ENCODE measurements around the gene YWHAH.

YWHAH gene

GRCh38 chr22:31901388-31902137, 42.8 kb upstream of the YWHAH start:
- TF ChIP-seq, protein P1, sequence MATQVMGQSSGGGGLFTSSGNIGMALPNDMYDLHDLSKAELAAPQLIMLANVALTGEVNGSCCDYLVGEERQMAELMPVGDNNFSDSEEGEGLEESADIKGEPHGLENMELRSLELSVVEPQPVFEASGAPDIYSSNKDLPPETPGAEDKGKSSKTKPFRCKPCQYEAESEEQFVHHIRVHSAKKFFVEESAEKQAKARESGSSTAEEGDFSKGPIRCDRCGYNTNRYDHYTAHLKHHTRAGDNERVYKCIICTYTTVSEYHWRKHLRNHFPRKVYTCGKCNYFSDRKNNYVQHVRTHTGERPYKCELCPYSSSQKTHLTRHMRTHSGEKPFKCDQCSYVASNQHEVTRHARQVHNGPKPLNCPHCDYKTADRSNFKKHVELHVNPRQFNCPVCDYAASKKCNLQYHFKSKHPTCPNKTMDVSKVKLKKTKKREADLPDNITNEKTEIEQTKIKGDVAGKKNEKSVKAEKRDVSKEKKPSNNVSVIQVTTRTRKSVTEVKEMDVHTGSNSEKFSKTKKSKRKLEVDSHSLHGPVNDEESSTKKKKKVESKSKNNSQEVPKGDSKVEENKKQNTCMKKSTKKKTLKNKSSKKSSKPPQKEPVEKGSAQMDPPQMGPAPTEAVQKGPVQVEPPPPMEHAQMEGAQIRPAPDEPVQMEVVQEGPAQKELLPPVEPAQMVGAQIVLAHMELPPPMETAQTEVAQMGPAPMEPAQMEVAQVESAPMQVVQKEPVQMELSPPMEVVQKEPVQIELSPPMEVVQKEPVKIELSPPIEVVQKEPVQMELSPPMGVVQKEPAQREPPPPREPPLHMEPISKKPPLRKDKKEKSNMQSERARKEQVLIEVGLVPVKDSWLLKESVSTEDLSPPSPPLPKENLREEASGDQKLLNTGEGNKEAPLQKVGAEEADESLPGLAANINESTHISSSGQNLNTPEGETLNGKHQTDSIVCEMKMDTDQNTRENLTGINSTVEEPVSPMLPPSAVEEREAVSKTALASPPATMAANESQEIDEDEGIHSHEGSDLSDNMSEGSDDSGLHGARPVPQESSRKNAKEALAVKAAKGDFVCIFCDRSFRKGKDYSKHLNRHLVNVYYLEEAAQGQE (IDR thresholded peaks at IDR 0.05; ENCODE audit: insufficient replicate concordance, low read depth), result no peak
- TF ChIP-seq GABPA (IDR thresholded peaks at IDR 0.05; ENCODE audit: low read depth) (no peak), CTCF (IDR thresholded peaks at IDR 0.05; ENCODE audit: insufficient read depth, low read length) (no peak)
- H3K27ac ChIP-seq (replicated peaks), result no peak overlapping the region
- no peaks in the 10 kb centered on the region for H3K27me3 ChIP-seq (ENCODE audit: insufficient read depth, poor library complexity, severe bottlenecking)
- H3K4me3 ChIP-seq (replicated peaks; ENCODE audit: insufficient read depth, low read length), result no peak overlapping the region
- DNase-seq (ENCODE audit: low read depth in 1 of 2, low spot score in 1 of 2), result no peak

GRCh38 chr22:31904651-31905050, 39.7 kb upstream of the YWHAH start:
- Histone ChIP-seq H3K27me3 (ENCODE audit: insufficient read depth, poor library complexity, severe bottlenecking) (no peaks in the 10 kb centered on the region), H3K27ac (replicated peaks) (no peak overlapping the region), H3K4me3 (replicated peaks; ENCODE audit: insufficient read depth, low read length) (no peak overlapping the region)
- DNase-seq (ENCODE audit: low read depth in 1 of 2, low spot score in 1 of 2), result no peak
- TF ChIP-seq GABPA (IDR thresholded peaks at IDR 0.05; ENCODE audit: low read depth) (no peak), CTCF (IDR thresholded peaks at IDR 0.05; ENCODE audit: insufficient read depth, low read length) (no peak), SPI1 (IDR thresholded peaks at IDR 0.05; ENCODE audit: borderline replicate concordance, low read depth) (no peak), POLR2AphosphoS5 (IDR thresholded peaks at IDR 0.05; ENCODE audit: low read depth) (no peak)
- TF ChIP-seq, protein P1 (IDR thresholded peaks at IDR 0.05; ENCODE audit: insufficient replicate concordance, low read depth), result no peak

DNA sequence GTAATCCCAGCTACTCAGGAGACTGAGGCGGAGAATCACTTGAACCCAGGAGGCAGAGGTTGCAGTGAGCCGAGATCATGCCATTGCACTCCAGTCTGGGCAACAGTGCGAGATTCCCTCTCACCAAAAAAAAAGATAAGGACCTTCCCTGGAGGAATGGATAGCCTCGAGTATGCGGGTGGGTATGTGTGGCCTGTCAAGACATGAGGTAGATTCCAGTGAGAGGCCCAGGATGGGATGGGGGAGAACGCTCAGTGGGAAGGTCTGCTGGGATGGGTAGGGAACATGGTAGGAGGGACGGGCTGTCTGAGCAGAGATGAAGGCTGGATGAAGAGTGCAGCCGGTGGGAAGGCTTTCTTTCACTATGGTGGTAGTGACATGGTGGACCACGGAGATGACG, 39.0 kb upstream of the YWHAH start:
- no peak for DNase-seq (ENCODE audit: low read depth in 1 of 2, low spot score in 1 of 2)
- Histone ChIP-seq H3K27ac (replicated peaks) (no peak overlapping the region), H3K4me3 (replicated peaks; ENCODE audit: insufficient read depth, low read length) (no peak overlapping the region), H3K27me3 (ENCODE audit: insufficient read depth, poor library complexity, severe bottlenecking) (no peaks in the 10 kb centered on the region)
- TF ChIP-seq SPI1 (IDR thresholded peaks at IDR 0.05; ENCODE audit: borderline replicate concordance, low read depth), result no peak
- TF ChIP-seq CTCF (IDR thresholded peaks at IDR 0.05; ENCODE audit: insufficient read depth, low read length), result no peak
- TF ChIP-seq GABPA (IDR thresholded peaks at IDR 0.05; ENCODE audit: low read depth), result no peak
- no peak for TF ChIP-seq POLR2AphosphoS5 (IDR thresholded peaks at IDR 0.05; ENCODE audit: low read depth)
- TF ChIP-seq, protein P1 (IDR thresholded peaks at IDR 0.05; ENCODE audit: insufficient replicate concordance, low read depth), result no peak

All from HL-60 (cell line).